ENCODE measurements around the gene CORO7.

Gene CORO7

GRCh38 chr16:4454623-4455022 is 38.2 kb upstream of the CORO7 start:
- H3K4me3 ChIP-seq (replicated peaks; ENCODE audit: low read depth, low read length): no peak overlapping the region
- DNase-seq (ENCODE audit: low read depth): no peak
- no peak for TF ChIP-seq CTCF (IDR thresholded peaks at IDR 0.05; ENCODE audit: low read length, missing control alignments)

GRCh38 chr16:4452674-4453073 is 36.3 kb upstream of the CORO7 start:
- no peak for DNase-seq (ENCODE audit: low read depth)
- no peak for TF ChIP-seq CTCF (IDR thresholded peaks at IDR 0.05; ENCODE audit: low read length, missing control alignments)
- no peak overlapping the region for H3K4me3 ChIP-seq (replicated peaks; ENCODE audit: low read depth, low read length)

DNA sequence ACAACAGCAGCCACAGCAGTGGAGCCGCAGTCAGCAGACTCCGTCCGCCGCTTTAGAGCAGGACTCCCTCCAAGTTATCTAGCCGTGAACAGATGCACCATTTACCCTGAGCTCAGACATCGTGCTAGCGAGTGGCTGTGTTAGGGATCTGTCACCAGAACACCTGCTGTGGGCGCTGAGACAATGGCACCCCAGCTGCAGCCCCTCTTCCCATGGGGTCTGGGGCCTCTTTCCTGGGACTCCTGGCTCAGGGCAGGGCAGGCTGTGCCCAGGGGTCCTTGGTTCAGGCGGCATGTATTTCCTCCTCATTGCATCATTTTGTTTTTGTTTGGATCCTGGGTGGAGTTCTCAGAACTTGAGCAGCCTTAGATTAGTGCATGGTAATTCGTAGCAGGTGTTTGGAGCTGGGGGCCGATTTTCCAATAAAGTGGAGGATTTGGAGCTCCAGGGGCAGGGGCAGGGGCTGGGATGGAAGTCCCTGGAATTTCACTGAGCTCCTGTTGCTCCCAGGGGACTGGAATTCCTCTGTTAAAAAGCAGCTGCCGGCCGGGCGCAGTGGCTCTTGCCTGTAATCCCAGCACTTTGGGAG is 34.6 kb upstream of the CORO7 start:
- no peak for TF ChIP-seq CTCF (IDR thresholded peaks at IDR 0.05; ENCODE audit: low read length, missing control alignments)
- no peak overlapping the region for H3K4me3 ChIP-seq (replicated peaks; ENCODE audit: low read depth, low read length)
- DNase-seq (ENCODE audit: low read depth): no peak

GRCh38 chr16:4450430-4450829 is 34.0 kb upstream of the CORO7 start:
- no peak for TF ChIP-seq CTCF (IDR thresholded peaks at IDR 0.05; ENCODE audit: low read length, missing control alignments)

GRCh38 chr16:4443986-4444385 is 27.6 kb upstream of the CORO7 start:
- H3K4me3 ChIP-seq (replicated peaks; ENCODE audit: low read depth, low read length): no peak overlapping the region
- TF ChIP-seq CTCF (IDR thresholded peaks at IDR 0.05; ENCODE audit: low read length, missing control alignments): no peak
- no peak for DNase-seq (ENCODE audit: low read depth)

More at GRCh38 chr16:4450430-4450829, 34.0 kb upstream of the CORO7 start:
- no peak overlapping the region for H3K4me3 ChIP-seq (replicated peaks; ENCODE audit: low read depth, low read length)
- no peak for DNase-seq (ENCODE audit: low read depth)

DNA sequence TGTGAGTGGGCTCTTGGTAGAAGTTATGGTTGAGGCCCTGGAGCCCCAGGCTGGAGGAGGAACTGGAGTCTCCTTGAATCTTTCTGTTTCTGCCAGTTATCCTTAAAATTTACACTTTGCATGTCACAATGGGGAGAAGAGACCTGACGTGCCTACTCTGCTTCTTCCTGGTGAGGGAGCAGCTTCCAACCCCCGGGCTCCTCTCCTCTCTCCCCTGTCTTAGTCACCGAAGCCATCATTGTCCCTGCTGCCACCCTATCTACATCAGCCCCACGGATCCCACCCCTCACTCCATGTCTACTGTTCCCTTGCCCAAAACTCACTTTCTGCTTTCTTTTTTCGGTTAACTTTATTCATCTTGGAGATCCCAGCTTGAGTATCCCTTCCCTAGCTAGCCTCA is 26.9 kb upstream of the CORO7 start:
- H3K4me3 ChIP-seq (replicated peaks; ENCODE audit: low read depth, low read length): no peak overlapping the region
- no peak for TF ChIP-seq CTCF (IDR thresholded peaks at IDR 0.05; ENCODE audit: low read length, missing control alignments)
- DNase-seq (ENCODE audit: low read depth): no peak

DNA sequence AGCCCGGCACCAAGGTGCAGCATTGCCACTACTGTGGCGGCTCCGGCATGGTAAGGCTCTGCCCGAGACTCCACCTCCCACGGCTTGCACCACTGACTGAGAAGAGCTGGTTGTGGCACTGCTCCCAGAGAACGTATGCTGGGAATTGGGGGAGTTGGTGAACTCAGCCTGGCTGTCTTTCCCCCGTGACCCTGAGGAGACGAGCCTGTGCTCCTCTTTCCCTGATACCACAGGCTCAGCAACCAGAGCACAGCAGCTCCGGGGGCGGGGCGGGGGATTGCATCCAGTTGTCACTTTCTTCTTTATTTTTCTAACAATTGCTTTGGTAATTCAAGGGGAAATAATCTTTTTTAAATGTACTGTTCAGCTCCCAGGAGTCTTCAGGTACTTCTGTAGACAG is 26.0 kb upstream of the CORO7 start:
- TF ChIP-seq CTCF (IDR thresholded peaks at IDR 0.05; ENCODE audit: low read length, missing control alignments): no peak
- no peak overlapping the region for H3K4me3 ChIP-seq (replicated peaks; ENCODE audit: low read depth, low read length)
- DNase-seq (ENCODE audit: low read depth): no peak
